GM10847 (cell line): ENCODE results near the gene ORC5.

Experiments used
- POLR2A ChIP-seq: IDR thresholded peaks from 2 replicates; pipeline ENCODE4 v1.6.1; 2011; ENCODE audit not compliant: insufficient read length; ENCODE audit errors: extremely low read depth

The ORC5 gene

DNA sequence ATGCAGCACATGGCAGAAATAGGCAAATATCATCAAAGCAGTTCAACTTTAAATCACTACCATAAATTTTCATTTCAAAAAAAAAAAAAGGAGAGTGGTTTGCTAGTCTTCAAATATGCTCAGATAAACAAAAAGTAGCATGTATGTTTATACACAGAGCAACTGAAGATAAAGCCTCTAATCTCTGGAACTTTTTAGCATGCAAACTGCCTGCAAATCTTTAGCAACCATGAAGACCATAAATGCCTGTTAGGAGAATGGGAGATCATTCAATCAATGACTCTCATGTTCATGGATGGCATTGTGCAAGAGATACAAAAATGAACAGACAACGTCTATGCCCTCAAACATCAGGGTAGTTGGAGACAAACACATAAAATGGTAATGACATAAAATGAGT lies 57.3 kb downstream of the ORC5 start:
- TF ChIP-seq POLR2A, result no peak

DNA sequence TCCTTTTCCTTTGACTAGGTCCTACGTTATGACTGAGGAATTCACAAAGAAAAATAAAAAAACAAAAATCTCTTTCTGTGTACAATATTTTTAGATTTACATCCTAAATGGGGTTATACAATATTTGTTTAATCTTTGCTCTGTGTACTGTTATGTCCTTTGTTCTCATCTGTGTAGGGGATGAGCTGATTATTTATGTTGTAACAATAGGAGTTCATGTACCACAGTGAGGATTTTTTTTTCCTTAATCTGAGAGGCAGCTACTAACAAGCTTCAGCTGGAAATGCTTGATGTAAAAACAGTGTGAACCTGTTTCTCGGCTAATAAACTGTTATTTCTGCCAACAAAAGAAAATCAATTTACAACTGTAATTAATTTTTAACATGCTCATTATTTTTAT lies 58.0 kb downstream of the ORC5 start:
- TF ChIP-seq POLR2A, result no peak

DNA sequence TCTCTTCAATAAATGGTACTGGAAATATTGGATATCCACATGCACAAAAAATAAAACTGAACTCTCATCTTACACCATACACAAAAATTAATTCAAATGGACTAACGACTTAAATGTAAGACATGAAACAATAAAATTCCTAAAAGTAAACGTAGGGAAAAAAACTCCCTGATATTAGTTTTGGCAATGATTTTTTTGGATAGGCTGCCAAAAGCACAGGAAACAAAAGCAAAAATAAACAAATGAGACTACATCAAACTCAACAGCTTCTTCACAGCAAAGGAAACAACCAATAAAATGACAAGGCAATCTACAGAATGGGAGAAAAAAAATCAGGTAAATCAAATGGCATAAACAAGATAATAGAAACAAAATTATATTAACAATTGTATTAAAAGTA lies 65.7 kb downstream of the ORC5 start:
- no peak for TF ChIP-seq POLR2A

DNA sequence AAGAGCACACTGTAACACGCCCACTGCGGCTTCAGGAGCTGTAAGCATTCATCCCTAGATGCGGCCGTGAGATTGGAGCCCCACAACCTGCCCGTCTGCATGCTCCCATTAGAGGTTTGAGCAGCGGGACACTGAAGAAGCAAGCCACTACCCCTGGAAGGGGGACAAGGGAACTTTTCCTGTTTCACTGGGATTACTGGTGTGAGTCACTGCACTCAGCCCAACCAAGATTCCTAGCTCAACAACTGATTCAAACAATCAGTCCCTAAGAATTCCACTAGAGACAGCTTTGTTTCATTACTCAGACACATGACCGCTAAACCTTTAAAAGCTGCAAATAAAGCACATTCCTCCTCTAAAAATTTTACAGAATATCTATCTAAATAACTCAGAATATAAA lies 69.8 kb downstream of the ORC5 start:
- no peak for TF ChIP-seq POLR2A

DNA sequence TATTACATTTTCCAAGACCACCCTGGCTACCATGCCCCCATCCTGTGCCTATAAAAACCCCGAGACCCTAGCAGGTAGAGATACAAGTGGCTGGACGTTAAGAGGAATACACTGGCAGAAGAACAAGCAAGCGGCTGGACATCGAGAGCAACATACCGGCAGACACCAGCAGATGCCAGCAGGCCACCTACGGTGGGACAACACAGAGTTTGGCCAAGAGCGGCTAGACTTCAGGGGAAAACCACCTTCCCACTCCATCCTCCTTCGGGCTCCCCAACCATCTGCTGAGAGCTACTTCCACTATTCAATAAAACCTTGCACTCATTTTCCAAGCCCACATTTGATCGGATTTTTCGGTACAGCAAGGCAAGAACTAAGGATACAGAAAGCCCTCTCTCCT lies 70.3 kb downstream of the ORC5 start:
- no peak for TF ChIP-seq POLR2A

DNA sequence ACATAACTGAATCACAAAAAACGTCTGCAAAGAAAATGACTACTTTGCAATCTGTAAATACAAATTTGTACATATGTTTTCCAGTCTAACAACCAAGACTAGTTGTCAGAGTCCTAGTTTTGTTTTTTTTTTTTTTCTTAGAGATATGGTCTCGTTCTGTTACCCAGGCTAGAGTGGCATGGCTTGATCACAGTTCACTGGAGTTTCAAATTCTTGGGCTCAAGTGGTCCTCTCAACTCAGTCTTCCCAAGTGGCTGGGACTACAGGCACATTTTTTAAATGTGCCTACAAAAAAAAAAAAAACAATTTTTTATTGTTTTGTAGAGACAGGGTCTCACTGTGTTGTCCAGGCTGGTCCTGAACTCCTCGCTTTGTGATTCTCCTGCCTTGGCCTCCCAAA lies 70.8 kb downstream of the ORC5 start:
- no peak for TF ChIP-seq POLR2A

DNA sequence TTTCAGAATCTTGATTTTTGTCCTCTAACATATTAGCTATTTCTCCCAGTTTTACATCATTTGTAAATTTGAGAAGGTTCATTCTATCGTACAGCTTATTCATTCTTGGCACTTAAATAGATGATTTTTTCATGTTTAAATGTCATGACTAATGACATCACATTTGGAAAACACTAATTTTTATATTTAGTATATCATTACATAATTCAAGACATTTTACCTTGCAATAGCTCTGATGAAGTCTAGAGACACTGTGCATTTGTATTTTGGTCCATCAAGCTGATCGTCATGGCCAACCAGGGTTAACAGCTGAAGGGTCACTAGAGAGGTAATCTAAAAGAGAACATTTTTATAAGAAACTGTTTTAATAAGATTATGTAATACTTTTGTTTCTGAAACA lies 71.3 kb downstream of the ORC5 start:
- no peak for TF ChIP-seq POLR2A

DNA sequence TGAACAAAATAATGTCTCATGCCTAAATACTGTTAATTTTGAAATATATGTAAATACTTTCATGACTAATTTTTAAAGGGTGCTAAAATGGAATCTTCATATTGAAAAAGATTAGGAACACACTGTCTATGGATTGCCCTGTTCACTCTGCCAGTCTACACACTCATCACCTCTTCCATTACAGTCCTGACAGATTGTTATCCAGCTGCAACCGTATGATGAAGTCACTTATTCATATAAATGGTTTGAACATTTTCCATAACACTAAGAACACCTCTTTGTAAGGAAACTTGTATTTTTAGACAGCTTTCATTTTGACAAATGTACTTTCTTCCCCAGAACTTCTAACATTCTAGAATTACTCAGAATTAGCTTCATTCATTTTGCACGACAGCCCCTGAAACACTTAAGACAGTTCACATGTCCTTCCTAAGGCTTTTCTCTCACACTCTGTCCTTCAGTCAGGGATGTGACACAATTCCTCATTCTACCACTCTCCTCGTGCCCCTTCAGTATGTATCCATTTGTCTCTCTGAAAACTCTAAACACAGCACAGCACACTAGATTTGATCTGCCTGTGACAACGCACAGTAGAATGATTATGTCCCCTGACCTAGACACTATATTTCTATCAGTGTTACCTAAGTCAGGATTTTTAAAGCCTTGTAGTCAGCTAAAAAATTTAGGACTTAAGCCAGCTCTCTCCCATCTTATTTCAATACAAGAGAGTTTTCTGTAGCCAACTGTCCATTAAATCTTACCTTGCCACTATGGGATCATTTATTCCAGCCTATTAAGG lies 71.9 kb downstream of the ORC5 start:
- TF ChIP-seq POLR2A, result no peak

DNA sequence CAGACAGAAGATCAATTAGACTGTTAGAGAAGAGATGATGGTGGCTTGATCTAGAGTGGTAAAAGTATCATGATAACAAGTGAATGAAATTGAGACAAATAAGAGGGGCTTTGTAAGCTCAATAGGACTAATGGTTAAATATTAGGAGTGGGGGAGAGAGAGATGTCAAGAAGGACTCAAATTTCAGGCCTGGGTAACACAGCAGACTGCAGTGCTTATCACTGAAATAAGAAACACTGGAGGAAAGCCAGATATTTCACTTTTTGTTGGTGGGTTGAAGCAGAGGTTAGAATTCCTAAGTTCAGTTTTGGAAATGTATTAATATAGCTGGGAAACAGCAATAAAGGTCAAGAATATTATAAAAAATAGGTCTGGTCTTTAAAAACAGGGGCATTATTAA lies 74.6 kb downstream of the ORC5 start:
- TF ChIP-seq POLR2A, result no peak

DNA sequence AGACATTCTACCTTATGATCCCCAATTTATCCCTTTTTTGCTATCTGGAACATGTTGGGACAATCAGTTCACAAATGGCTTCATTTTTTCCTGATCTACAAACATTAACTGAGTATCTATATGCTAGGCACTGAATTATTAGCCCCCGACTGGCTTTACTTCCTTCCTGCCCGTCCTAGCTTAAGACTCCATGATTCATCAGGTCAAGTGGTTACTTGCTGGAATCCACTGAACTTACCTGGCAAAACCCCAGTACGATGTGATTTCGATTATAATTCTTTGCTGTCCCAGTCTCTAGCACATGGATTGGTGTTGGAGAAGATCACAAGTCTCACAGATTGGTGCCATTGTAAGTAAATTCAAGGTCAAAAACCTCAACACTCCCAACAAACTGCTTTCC lies 77.1 kb downstream of the ORC5 start:
- no peak for TF ChIP-seq POLR2A

DNA sequence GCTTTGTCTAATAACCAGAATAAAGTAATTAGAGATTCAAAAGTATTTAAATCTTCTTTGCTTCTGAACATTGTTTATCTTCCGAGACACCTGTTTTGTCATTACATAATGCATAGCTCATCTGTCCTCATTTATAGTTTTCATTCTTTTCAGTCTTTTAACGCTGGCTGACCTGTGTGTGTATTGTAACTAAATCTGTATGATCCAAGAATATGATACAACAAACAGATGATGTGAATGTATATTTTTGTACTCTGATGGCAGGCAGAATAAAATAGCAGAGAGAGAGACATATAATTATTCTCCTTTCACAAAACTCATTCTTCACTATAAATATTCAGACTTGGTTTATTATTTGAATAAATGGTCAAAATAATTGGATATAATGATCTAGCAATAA lies 80.6 kb downstream of the ORC5 start:
- TF ChIP-seq POLR2A, result no peak

DNA sequence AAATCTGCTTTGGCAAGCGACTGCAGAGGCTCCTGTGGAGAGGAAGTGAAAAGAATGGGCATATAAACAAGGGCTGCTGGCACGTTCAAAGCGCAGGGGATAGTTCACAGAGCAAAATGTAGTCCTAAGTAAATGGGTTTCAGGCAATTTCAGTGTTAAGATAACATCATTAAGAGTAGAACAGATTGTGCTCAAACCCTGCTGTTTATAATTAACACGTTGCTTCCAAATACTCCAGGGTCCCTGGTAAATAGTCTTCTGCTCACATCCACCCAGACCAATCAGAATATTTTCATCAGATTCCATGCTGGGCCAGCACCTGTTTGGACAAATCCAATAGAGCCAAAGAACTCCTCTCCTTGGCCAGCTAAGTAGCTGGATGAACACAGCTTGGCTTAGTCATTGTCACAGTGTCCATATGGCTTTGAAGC lies 81.4 kb downstream of the ORC5 start:
- TF ChIP-seq POLR2A, result no peak

DNA sequence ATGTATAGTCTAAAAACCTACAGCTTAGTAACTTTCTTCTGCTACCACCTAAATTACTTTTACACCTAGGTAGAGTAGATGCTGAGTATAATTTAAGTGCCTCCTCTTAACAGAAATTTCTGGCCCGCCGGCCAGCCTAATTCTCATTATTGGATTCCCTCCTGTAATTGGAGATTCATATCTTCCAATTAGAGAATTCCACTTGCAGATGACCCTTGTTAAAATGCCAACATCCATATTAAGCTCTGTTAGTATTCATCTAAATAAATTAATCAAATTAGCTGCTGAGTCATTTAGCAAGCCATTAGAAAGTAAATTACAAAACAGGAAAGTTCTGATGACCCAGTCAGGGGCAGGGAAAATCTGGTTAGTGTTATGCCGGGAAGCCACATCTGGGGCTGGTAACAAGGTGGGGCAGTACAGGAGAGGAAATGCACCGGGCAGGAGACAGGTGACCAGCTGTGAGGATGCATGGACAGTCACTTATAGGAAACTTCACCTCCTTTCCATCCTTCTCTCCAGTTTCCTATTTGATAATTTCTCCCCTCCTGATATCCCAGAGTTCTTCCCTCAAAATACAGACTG lies 82.8 kb downstream of the ORC5 start:
- TF ChIP-seq POLR2A, result no peak

DNA sequence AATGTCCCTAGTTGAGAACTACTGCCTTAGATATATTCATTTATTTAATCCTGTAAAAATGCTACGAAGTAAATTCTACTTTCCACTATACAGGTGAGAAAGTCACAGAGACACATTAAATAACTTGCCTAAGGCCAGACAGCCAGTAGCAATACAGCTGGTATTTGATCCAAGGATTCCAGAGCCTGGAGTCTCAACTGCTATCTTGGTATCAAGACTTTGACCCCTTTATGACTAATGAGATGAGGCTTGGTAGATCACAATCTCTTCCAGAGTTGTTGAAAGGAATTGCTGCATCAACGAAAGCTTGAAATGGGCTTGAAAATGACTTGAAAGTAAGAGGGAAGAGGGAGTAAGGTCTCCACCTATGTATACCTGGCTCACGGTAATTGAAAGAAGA lies 83.3 kb downstream of the ORC5 start:
- no peak for TF ChIP-seq POLR2A

DNA sequence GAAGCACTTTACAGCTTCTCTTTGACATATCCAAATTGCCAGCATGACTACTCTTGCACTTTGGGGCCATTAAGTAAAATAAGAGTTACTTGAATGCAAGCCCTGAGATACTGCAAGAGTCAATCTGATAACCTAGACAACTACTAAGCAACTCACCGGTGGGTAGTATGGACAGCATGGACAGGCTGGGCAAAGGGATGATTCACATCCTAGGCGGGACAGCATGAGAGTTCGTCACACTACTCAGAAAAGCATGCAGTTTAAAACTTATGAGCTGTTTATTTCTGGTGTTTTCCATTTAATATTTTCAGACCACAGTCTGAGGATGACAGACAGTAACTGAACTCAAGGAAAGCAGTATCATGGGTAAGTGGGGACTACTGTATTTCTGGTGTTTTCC lies 84.0 kb downstream of the ORC5 start:
- TF ChIP-seq POLR2A, result no peak

DNA sequence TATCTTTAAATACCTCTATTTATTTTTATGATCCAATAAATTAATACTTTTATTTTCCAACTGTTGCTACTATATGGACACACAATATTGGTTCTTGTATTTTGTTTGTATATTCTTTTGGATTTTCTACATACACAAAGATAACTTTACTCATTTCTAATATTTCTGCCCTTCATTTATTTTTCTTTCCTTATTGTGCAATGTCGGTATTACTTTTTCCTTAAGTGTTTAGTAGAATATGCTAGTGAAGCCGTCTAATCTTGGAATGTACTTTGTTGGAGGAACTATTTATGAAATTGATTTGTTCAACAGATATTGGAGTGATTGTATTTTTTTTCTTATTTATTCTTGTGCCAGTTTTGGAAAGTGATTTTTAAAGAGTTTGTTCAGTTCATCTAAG lies 94.0 kb downstream of the ORC5 start:
- no peak for TF ChIP-seq POLR2A

DNA sequence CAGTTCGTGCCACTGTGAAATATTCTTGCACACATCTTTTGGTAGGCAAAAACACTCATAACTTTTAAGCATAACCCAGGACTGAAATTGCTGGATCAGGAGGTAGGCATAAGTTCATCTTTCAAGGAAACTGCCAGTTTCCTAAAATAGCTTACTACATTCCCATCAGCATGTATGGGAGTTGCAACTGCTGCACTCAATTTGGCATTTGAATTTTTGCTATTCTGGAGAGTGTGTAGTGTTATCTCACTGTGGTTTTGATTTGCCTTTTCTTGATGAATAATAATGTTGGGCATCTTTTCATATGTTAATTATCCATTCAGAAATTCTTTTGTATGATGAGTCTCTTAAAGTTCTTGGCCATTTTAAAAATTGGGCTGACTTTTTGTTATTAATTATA lies 95.2 kb downstream of the ORC5 start:
- no peak for TF ChIP-seq POLR2A
